CD8-positive, alpha-beta memory T cell (primary cell): ENCODE data around the gene SIPA1L3. TPM values are rescaled to one million over a fixed set of nuclear protein-coding genes. Genes with fewer than 3 reads are reported as not detected.

Experiments
- CTCF ChIA-PET: fragments of 350-600 bp; sonication (Branson Sonifier 250); formaldehyde crosslinking; loops from one replicate; lab custom pipeline; 2021; ENCODE audit warnings: antibody characterized with exemption; lab: Charles Lee
- POLR2A ChIA-PET: fragments of 350-600 bp; sonication (Branson Sonifier 250); formaldehyde crosslinking; loops from one replicate; lab custom pipeline; 2021; ENCODE audit warnings: antibody characterized with exemption; lab: Charles Lee
- DNase-seq, 5 donors: peaks; one replicate each; pipeline versions ENCODE4 v3.0.0 to v3.0.0-alpha.2; 2020 to 2022; ENCODE audit warnings: mixed read lengths in 1 of 5
- H3K27ac ChIP-seq: one replicate; pipeline ENCODE4 v1.7.0; 2013; ENCODE audit warnings: low read depth, mild to moderate bottlenecking, low read length, moderate library complexity
- H3K27me3 ChIP-seq: 2 replicates; pipeline ENCODE4 v1.7.0; 2013; ENCODE audit warnings: low read length, mild to moderate bottlenecking; ENCODE audit not compliant: insufficient read depth, poor library complexity, severe bottlenecking
- H3K36me3 ChIP-seq: 2 replicates; pipeline ENCODE4 v1.7.0; 2013; ENCODE audit warnings: mild to moderate bottlenecking, low read length, moderate library complexity; ENCODE audit not compliant: insufficient read depth
- H3K4me1 ChIP-seq: 2 replicates; pipeline ENCODE4 v1.7.0; 2013; ENCODE audit warnings: mild to moderate bottlenecking, low read length, moderate library complexity; ENCODE audit not compliant: insufficient read depth
- H3K4me3 ChIP-seq: 2 replicates; pipeline ENCODE4 v1.7.0; 2013; ENCODE audit warnings: mild to moderate bottlenecking, low read length
- H3K9me3 ChIP-seq: 2 replicates; pipeline ENCODE4 v1.7.0; 2013; ENCODE audit warnings: mild to moderate bottlenecking, low read length
- H3K27ac Mint-ChIP-seq, 8 donors: one replicate each; pipeline ENCODE4 v1.8.0; 2020 to 2021; ENCODE audit warnings: mixed read lengths in 8 of 8, mild to moderate bottlenecking in 6 of 8, inconsistent platforms in 3 of 8, moderate library complexity in 3 of 8
- H3K27me3 Mint-ChIP-seq, 2 donors: one replicate each; pipeline ENCODE4 v1.8.0; 2020 to 2021; ENCODE audit warnings: mixed read lengths in 2 of 2, mild to moderate bottlenecking in 1 of 2, moderate library complexity in 1 of 2
- H3K36me3 Mint-ChIP-seq, 3 donors: one replicate each; pipeline ENCODE4 v1.8.0; 2020 to 2021; ENCODE audit warnings: mixed read lengths in 3 of 3, inconsistent platforms in 1 of 3, mild to moderate bottlenecking in 1 of 3
- H3K4me1 Mint-ChIP-seq, 3 donors: one replicate each; pipeline ENCODE4 v1.8.0; 2020 to 2021; ENCODE audit warnings: mixed read lengths in 3 of 3, inconsistent platforms in 1 of 3, mild to moderate bottlenecking in 1 of 3
- H3K4me3 Mint-ChIP-seq, 7 donors: one replicate each; pipeline ENCODE4 v1.8.0; 2020 to 2021; ENCODE audit warnings: mixed read lengths in 7 of 7, mild to moderate bottlenecking in 6 of 7, moderate library complexity in 4 of 7, inconsistent platforms in 2 of 7
- H3K9me3 Mint-ChIP-seq, 5 donors: one replicate each; pipeline ENCODE4 v1.8.0; 2020 to 2022; ENCODE audit warnings: mixed read lengths in 5 of 5, mild to moderate bottlenecking in 3 of 5, moderate library complexity in 2 of 5, inconsistent platforms in 1 of 5
- polyA plus RNA-seq: library from polyadenylated mRNA; unstranded; fragments of 300-500 nt; fragmentation: Illumina TruSeq; gene quantifications from one replicate; pipeline ENCODE4 v1.2.3, GENCODE V29; 2021
- total RNA-seq, 2 experiments: library from RNA; stranded (reverse); gene quantifications; one replicate each; pipeline ENCODE4 v1.2.3, GENCODE V29; 2021

The SIPA1L3 gene
- total and polyA plus RNA-seq, 3 experiments from 2014 or later, result 5.4 to 14.8 (median 11.5) TPM

GRCh38 chr19:38034492-38034860 is 127.5 kb downstream of the SIPA1L3 start:
- Histone ChIP-seq H3K4me3 (no peak overlapping the region), H3K4me1 (no peaks in the 10 kb centered on the region), H3K9me3 (no peaks in the 10 kb centered on the region), H3K27me3 (no peaks in the 10 kb centered on the region), H3K36me3 (no peaks in the 10 kb centered on the region), H3K27ac (no peak overlapping the region)
- H3K27ac Mint-ChIP-seq, result no peak overlapping the region
- no peak overlapping the region for H3K4me3 Mint-ChIP-seq
- peaks cover 13 to 20% (median 14%) of the 10 kb centered on the region in 3 donors for H3K36me3 Mint-ChIP-seq
- ChIA-PET POLR2A (no interaction called here), CTCF (no interaction called here)
- H3K9me3 Mint-ChIP-seq, result no peaks in the 10 kb centered on the region
- DNase-seq, result no peak
- H3K27me3 Mint-ChIP-seq, result no peaks in the 10 kb centered on the region
- peaks cover 0 to 6% (median 0%) of the 10 kb centered on the region in 3 donors for H3K4me1 Mint-ChIP-seq

- peaks cover 0 to 6% (median 0%) of the 10 kb centered on the region in 3 donors for H3K4me1 Mint-ChIP-seq
- peak overlapping the region in 2 of 8 donors; percentile 36 to 62 for H3K27ac Mint-ChIP-seq
- ChIA-PET POLR2A (no interaction called here), CTCF (interaction anchor here (1.2 kb wide), 1 partner anchor 13 kb away, joined by 3 read pairs; no protein-coding TSS in a partner anchor)
- H3K36me3 Mint-ChIP-seq, result peaks cover 10 to 13% (median 10%) of the 10 kb centered on the region in 3 donors
- H3K4me3 Mint-ChIP-seq, result no peak overlapping the region
- H3K9me3 Mint-ChIP-seq, result no peaks in the 10 kb centered on the region
- Histone ChIP-seq H3K27ac (no peak overlapping the region), H3K9me3 (no peaks in the 10 kb centered on the region), H3K4me1 (no peaks in the 10 kb centered on the region), H3K4me3 (no peak overlapping the region), H3K27me3 (no peaks in the 10 kb centered on the region), H3K36me3 (no peaks in the 10 kb centered on the region)
- DNase-seq, result no peak
- H3K27me3 Mint-ChIP-seq, result no peaks in the 10 kb centered on the region
These were observed 128.8 kb downstream of the SIPA1L3 start for GRCh38 chr19:38035515-38036495.

- H3K27ac ChIP-seq, result no peak overlapping the region
- no peak for DNase-seq
- H3K4me3 ChIP-seq, result no peak overlapping the region
- no peaks in the 10 kb centered on the region for H3K4me1 ChIP-seq
- Mint-ChIP-seq H3K4me1 (peaks cover 0 to 6% (median 0%) of the 10 kb centered on the region in 3 donors), H3K9me3 (no peaks in the 10 kb centered on the region), H3K4me3 (no peak overlapping the region), H3K27me3 (no peaks in the 10 kb centered on the region), H3K27ac (peak overlapping the region in 2 of 8 donors; percentile 23 to 92), H3K36me3 (peaks cover 4 to 5% (median 4%) of the 10 kb centered on the region in 3 donors)
- no peaks in the 10 kb centered on the region for H3K9me3 ChIP-seq
- ChIA-PET POLR2A (no interaction called here), CTCF (interaction anchor here (1.2 kb wide), 1 partner anchor 12 kb away, joined by 3 read pairs; no protein-coding TSS in a partner anchor)
- no peaks in the 10 kb centered on the region for H3K27me3 ChIP-seq
- no peaks in the 10 kb centered on the region for H3K36me3 ChIP-seq
These were observed 130.0 kb downstream of the SIPA1L3 start for GRCh38 chr19:38036707-38037611.

GRCh38 chr19:38039966-38040365 is 133.0 kb downstream of the SIPA1L3 start:
- Histone ChIP-seq H3K4me1 (no peaks in the 10 kb centered on the region), H3K9me3 (no peaks in the 10 kb centered on the region), H3K27me3 (no peaks in the 10 kb centered on the region), H3K36me3 (no peaks in the 10 kb centered on the region), H3K27ac (no peak overlapping the region), H3K4me3 (no peak overlapping the region)
- Mint-ChIP-seq H3K9me3 (no peaks in the 10 kb centered on the region), H3K4me3 (no peak overlapping the region), H3K4me1 (peaks cover 0 to 9% (median 6%) of the 10 kb centered on the region in 3 donors), H3K27ac (peak overlapping the region in 1 of 8 donors; percentile 54), H3K27me3 (no peaks in the 10 kb centered on the region), H3K36me3 (peaks cover 2 to 12% (median 5%) of the 10 kb centered on the region in 3 donors)
- CTCF ChIA-PET, result no interaction called here
- DNase-seq, result no peak
- POLR2A ChIA-PET, result no interaction called here

GRCh38 chr19:38042132-38042531 is 135.1 kb downstream of the SIPA1L3 start:
- no peak overlapping the region for H3K27ac Mint-ChIP-seq
- no peaks in the 10 kb centered on the region for H3K27me3 Mint-ChIP-seq
- H3K4me1 Mint-ChIP-seq, result peaks cover 4 to 9% (median 9%) of the 10 kb centered on the region in 3 donors
- H3K27ac ChIP-seq, result no peak overlapping the region
- ChIA-PET CTCF (no interaction called here), POLR2A (no interaction called here)
- no peaks in the 10 kb centered on the region for H3K36me3 ChIP-seq
- H3K4me1 ChIP-seq, result peaks cover 10% of the 10 kb centered on the region
- H3K9me3 Mint-ChIP-seq, result no peaks in the 10 kb centered on the region
- no peaks in the 10 kb centered on the region for H3K9me3 ChIP-seq
- no peak overlapping the region for H3K4me3 ChIP-seq
- H3K36me3 Mint-ChIP-seq, result peaks cover 2 to 12% (median 2%) of the 10 kb centered on the region in 3 donors
- H3K27me3 ChIP-seq, result no peaks in the 10 kb centered on the region
- no peak for DNase-seq
- no peak overlapping the region for H3K4me3 Mint-ChIP-seq

GRCh38 chr19:38043649-38044144 is 136.7 kb downstream of the SIPA1L3 start:
- Histone ChIP-seq H3K9me3 (no peaks in the 10 kb centered on the region), H3K36me3 (no peaks in the 10 kb centered on the region), H3K27ac (no peak overlapping the region), H3K4me3 (no peak overlapping the region), H3K4me1 (peaks cover 26% of the 10 kb centered on the region), H3K27me3 (no peaks in the 10 kb centered on the region)
- Mint-ChIP-seq H3K27ac (peak overlapping the region in 4 of 8 donors; percentile 31 to 84 (median 60)), H3K36me3 (peaks cover 2 to 9% (median 2%) of the 10 kb centered on the region in 3 donors), H3K4me1 (peaks cover 13 to 25% (median 24%) of the 10 kb centered on the region in 3 donors), H3K27me3 (no peaks in the 10 kb centered on the region), H3K9me3 (no peaks in the 10 kb centered on the region), H3K4me3 (peak overlapping the region in 2 of 7 donors; percentile 18 to 19)
- CTCF ChIA-PET, result no interaction called here
- no peak for DNase-seq
- POLR2A ChIA-PET, result no interaction called here

GRCh38 chr19:38044267-38045111 is 137.5 kb downstream of the SIPA1L3 start:
- peaks cover 31% of the 10 kb centered on the region for H3K4me1 ChIP-seq
- DNase-seq, result no peak
- Mint-ChIP-seq H3K4me1 (peaks cover 21 to 33% (median 32%) of the 10 kb centered on the region in 3 donors), H3K27ac (peak overlapping the region in 5 of 8 donors; percentile 3 to 64 (median 50)), H3K27me3 (no peaks in the 10 kb centered on the region), H3K36me3 (peaks cover 2 to 9% (median 2%) of the 10 kb centered on the region in 3 donors), H3K9me3 (no peaks in the 10 kb centered on the region), H3K4me3 (peak overlapping the region in 2 of 7 donors; percentile 19 to 78)
- CTCF ChIA-PET, result interaction anchor here (1.3 kb wide), 1 partner anchor 142 kb away, joined by 3 read pairs; no protein-coding TSS in a partner anchor
- no peak overlapping the region for H3K4me3 ChIP-seq
- POLR2A ChIA-PET, result no interaction called here
- no peaks in the 10 kb centered on the region for H3K36me3 ChIP-seq
- H3K27ac ChIP-seq, result no peak overlapping the region
- H3K9me3 ChIP-seq, result no peaks in the 10 kb centered on the region
- H3K27me3 ChIP-seq, result no peaks in the 10 kb centered on the region
